Osteocyte (in vitro differentiated cells): ENCODE data around the gene GTSE1. TPM values are rescaled to one million over a fixed set of nuclear protein-coding genes. Genes with fewer than 3 reads are reported as not detected.

ENCODE experiments used
- DNase-seq: peaks from one replicate; pipeline ENCODE4 v3.0.0; 2021; ENCODE audit warnings: mixed read lengths; ENCODE audit not compliant: unreplicated experiment; ENCODE audit errors: extremely low spot score
- H3K27ac Mint-ChIP-seq: one replicate; pipeline ENCODE4 v1.8.0; 2021; ENCODE audit warnings: mild to moderate bottlenecking, mixed read lengths; ENCODE audit not compliant: unreplicated experiment
- H3K27me3 Mint-ChIP-seq: one replicate; pipeline ENCODE4 v1.8.0; 2021; ENCODE audit warnings: mixed read lengths; ENCODE audit not compliant: unreplicated experiment
- H3K36me3 Mint-ChIP-seq: one replicate; pipeline ENCODE4 v1.8.0; 2021; ENCODE audit warnings: mixed read lengths; ENCODE audit not compliant: unreplicated experiment
- H3K4me1 Mint-ChIP-seq: one replicate; pipeline ENCODE4 v1.8.0; 2021; ENCODE audit warnings: mixed read lengths; ENCODE audit not compliant: unreplicated experiment
- H3K4me3 Mint-ChIP-seq: one replicate; pipeline ENCODE4 v1.8.0; 2021; ENCODE audit warnings: mild to moderate bottlenecking, moderate library complexity, mixed read lengths; ENCODE audit not compliant: unreplicated experiment
- H3K9me3 Mint-ChIP-seq: one replicate; pipeline ENCODE4 v1.8.0; 2021; ENCODE audit warnings: mixed read lengths; ENCODE audit not compliant: unreplicated experiment
- CTCF ChIP-seq: fragments of 200-600 bp; sonication (generic); IDR thresholded peaks from 2 replicates; pipeline ENCODE4 v1.5.0; 2021; ENCODE audit warnings: antibody characterized with exemption, mild to moderate bottlenecking, moderate library complexity
- long read RNA-seq: library from polyadenylated mRNA; unstranded; transcript quantifications from one replicate; pipeline ENCODE4 v2.0.0, GENCODE V29; 2021
- total RNA-seq: library from RNA; stranded (reverse); gene quantifications from 2 replicates; pipeline ENCODE4 v1.2.1, GENCODE V29; 2021

The GTSE1 gene
- total RNA-seq = 9.4 and 10.0 TPM in 2 replicates
- long read RNA-seq, partial matches to known transcripts = 2 of 3 reads
- long read RNA-seq, other reads (novel, unspliced or antisense) = 0 of 3 reads

GRCh38 chr22:46296257-46297150, at the start of gene GTSE1:
Gene GTSE1 (plus strand): TSS chr22:46296870. CDS start chr22:46297401, 531 bp downstream.
- H3K27ac Mint-ChIP-seq = peak within 1 kb of the TSS; percentile 97
- no peaks in the 10 kb centered on the region for H3K27me3 Mint-ChIP-seq
- DNase-seq = peak; percentile 99
- TF ChIP-seq CTCF = peak; percentile 40
- peaks cover 13% of the 10 kb centered on the region for H3K36me3 Mint-ChIP-seq
- peaks cover 2% of the 10 kb centered on the region for H3K9me3 Mint-ChIP-seq
- H3K4me3 Mint-ChIP-seq = peak within 1 kb of the TSS; percentile 89
- peaks cover 46% of the 10 kb centered on the region for H3K4me1 Mint-ChIP-seq

- no peak for TF ChIP-seq CTCF
- DNase-seq = no peak
- Mint-ChIP-seq H3K27ac (no peak overlapping the region), H3K27me3 (no peaks in the 10 kb centered on the region), H3K9me3 (no peaks in the 10 kb centered on the region), H3K36me3 (no peaks in the 10 kb centered on the region), H3K4me3 (no peak overlapping the region), H3K4me1 (peaks cover 18% of the 10 kb centered on the region)
Observed at GRCh38 chr22:46247443-46247975, 49.2 kb upstream of the GTSE1 start.

GRCh38 chr22:46250035-46250782, 46.5 kb upstream of the GTSE1 start, which contains the start of gene CDPF1:
Gene CDPF1 (minus strand): TSS chr22:46250293. CDS start chr22:46248284, 2,009 bp downstream.
- H3K27ac Mint-ChIP-seq = peak within 1 kb of the TSS; percentile 31
- peak; percentile 9 for TF ChIP-seq CTCF
- no peaks in the 10 kb centered on the region for H3K27me3 Mint-ChIP-seq
- peak; percentile 95 for DNase-seq
- no peaks in the 10 kb centered on the region for H3K9me3 Mint-ChIP-seq
- H3K4me3 Mint-ChIP-seq = peak within 1 kb of the TSS; percentile 77
- H3K4me1 Mint-ChIP-seq = peaks cover 18% of the 10 kb centered on the region
- H3K36me3 Mint-ChIP-seq = no peaks in the 10 kb centered on the region

GRCh38 chr22:46250783-46251125, 45.9 kb upstream of the GTSE1 start:
- Mint-ChIP-seq H3K27ac (no peak overlapping the region), H3K27me3 (no peaks in the 10 kb centered on the region), H3K36me3 (no peaks in the 10 kb centered on the region), H3K4me3 (peak overlapping the region; percentile 77), H3K9me3 (no peaks in the 10 kb centered on the region), H3K4me1 (peaks cover 18% of the 10 kb centered on the region)
- TF ChIP-seq CTCF = no peak
- DNase-seq = no peak
